Brain microvascular endothelial cell (primary cell): Measurements from ENCODE around the gene CORO2A.
"Not testable (repeated sequence)": the region's sequence is repeated elsewhere in the genome, so short reads cannot be mapped to it uniquely, and the experiment has no call there.

Experiments used
- DNase-seq: peaks from one replicate; pipeline ENCODE4 v3.0.0-alpha.2; 2020
- H3K27ac ChIP-seq: fragments of 250-450 bp; sonication (Bioruptor Pico); 2 replicates; pipeline ENCODE4 v1.5.1; 2020; ENCODE audit warnings: mild to moderate bottlenecking, moderate library complexity
- H3K27me3 ChIP-seq: fragments of 250-450 bp; sonication (Bioruptor Pico); replicated peaks from 2 replicates; pipeline ENCODE4 v1.5.1; 2020; ENCODE audit warnings: mild to moderate bottlenecking
- H3K36me3 ChIP-seq: fragments of 250-450 bp; sonication (Bioruptor Pico); replicated peaks from 2 replicates; pipeline ENCODE4 v1.5.1; 2020; ENCODE audit warnings: mild to moderate bottlenecking
- H3K4me3 ChIP-seq: 2 replicates; pipeline ENCODE4 v1.5.1; 2011; ENCODE audit warnings: low read depth, mild to moderate bottlenecking, control low read depth, low read length, moderate library complexity
- CTCF ChIP-seq: IDR thresholded peaks from 2 replicates; pipeline ENCODE4 v1.5.1; 2011; ENCODE audit warnings: low read depth, mild to moderate bottlenecking, moderate library complexity, low read length, control low read depth, inconsistent platforms; ENCODE audit errors: missing control alignments
- in situ Hi-C: cut with HindIII; loops from 2 replicates; pipeline ENCODE4 v1.10.0; 2017; ENCODE audit warnings: low sequenced_read_pairs, low pct_ligation_motif_present

Gene CORO2A

DNA sequence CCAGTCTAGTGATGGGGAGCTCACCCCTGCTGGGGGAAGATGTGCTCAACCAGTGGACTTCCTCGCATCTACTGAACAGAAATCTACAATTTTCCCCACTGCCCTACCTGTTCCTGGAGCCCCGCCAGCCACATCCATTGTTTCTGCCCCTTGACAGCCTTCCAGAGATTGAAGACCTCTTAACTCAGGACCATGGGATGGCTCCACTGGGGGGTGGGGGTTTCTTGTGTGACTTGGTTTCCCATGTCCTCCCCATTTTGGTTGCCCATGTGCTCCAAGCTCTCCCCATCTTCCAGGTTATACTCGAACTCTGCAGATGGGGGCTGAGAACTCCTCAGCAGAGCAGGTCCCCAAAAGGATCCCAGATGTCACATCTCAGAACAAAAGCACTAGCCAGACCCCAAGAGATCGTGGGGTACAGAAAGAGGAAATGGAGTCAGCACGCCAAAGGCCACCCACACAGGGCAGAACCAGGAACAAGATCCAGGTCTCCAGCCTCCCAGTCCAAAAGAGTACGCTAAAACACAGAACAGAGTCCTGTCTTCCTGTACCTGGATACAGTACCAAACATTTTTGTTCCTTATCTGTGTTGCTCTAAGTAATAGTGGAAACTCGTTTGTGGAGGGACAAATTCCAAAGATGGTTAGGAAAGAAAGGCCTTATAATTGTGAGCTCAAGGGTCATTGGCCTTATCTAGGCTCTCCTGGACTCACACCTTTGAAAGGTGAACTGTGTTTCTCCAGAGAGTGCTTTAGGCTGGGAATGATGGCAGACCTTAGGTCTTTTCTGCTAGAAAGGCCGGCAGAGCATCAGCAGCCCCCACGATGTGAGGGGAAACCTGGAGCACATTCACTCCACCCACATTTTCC lies 15.8 kb downstream of the CORO2A start:
- TF ChIP-seq CTCF, result no peak
- Histone ChIP-seq H3K27me3 (no peaks in the 10 kb centered on the region), H3K27ac (no peak overlapping the region), H3K36me3 (no peaks in the 10 kb centered on the region), H3K4me3 (no peak overlapping the region)
- no peak for DNase-seq
- in situ Hi-C loops, result no loop called here

DNA sequence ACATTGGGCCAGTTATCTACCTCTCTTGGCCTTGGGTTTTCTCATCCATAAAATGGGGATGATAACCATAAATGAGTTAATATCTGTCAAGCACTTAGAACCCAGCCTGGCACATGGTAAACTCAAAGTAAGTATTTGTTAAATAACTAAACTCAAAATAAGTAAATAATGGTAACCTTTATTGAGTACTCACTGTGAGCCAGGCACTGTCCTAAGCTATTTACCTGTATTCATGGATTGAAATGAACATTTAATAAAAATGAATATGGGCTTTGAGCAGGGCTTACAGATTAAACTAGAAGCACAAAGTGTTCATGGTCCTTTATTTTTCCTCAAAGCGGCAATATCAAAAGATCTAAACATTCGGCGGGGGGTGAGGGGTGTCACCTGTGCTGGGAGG lies 16.7 kb downstream of the CORO2A start:
- no peaks in the 10 kb centered on the region for H3K27me3 ChIP-seq
- no peak for DNase-seq
- no peak for TF ChIP-seq CTCF
- in situ Hi-C loops, result no loop called here
- H3K4me3 ChIP-seq, result no peak overlapping the region
- no peaks in the 10 kb centered on the region for H3K36me3 ChIP-seq
- H3K27ac ChIP-seq, result no peak overlapping the region

DNA sequence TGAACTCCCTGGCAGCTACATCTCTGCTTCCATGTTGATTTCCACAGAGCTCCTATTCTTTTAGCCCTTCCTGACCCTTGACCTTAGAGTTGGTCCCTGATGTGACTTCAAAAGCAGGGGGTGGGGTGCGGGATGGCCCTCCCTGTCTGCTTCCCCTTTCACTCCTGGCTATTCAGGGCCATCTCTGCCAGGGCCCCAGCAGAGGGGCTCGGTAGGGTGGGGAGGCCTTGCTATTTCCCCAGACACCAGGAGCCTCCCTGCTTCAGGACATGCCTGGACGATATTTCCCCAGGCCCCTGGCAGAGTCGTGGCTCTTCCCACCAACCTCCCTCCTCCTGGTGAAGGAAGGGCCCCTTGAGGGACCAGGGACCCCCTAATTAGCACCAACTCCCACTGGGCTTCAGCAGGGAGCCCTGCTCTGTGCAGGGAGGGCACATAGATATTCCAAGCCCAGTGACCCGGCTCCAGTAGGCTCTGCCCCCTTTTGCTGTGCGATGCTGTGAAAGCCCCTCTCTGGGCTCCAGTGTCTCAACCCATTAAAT lies 17.3 kb downstream of the CORO2A start:
- no peak for DNase-seq
- H3K36me3 ChIP-seq, result no peaks in the 10 kb centered on the region
- H3K27ac ChIP-seq, result no peak overlapping the region
- TF ChIP-seq CTCF, result no peak
- in situ Hi-C loops, result no loop called here
- no peak overlapping the region for H3K4me3 ChIP-seq
- H3K27me3 ChIP-seq, result no peaks in the 10 kb centered on the region

- DNase-seq, in situ Hi-C loops, H3K4me3 ChIP-seq, H3K27ac ChIP-seq, H3K36me3 ChIP-seq, H3K27me3 ChIP-seq: not testable (repeated sequence)
Observed at GRCh38 chr9:98174502-98174918, 17.9 kb downstream of the CORO2A start.

DNA sequence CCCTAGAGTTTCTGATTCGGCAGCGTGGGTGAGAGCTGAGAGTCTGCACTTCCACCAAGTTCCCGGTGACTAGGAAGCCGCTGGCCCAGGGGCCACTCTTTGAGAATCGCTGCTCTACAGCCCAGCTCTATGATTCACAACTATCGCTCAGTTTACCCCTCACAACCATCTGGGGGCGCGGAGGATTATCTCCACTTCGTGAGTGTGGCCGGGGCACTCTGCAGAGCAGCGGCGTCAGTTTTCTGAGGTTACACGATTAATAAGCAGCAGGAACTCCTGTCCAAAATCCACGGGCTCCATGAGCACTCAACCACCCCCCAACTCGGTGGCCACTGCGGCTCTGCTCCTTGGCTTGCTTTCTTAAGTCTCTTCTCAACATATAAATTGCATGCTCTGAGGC lies 19.3 kb downstream of the CORO2A start:
- in situ Hi-C loops, result no loop called here

More for the DNA sequence above, 19.3 kb downstream of the CORO2A start:
- no peak overlapping the region for H3K27ac ChIP-seq
- no peaks in the 10 kb centered on the region for H3K36me3 ChIP-seq
- DNase-seq, result no peak
- no peak overlapping the region for H3K4me3 ChIP-seq
- H3K27me3 ChIP-seq, result no peaks in the 10 kb centered on the region
- no peak for TF ChIP-seq CTCF
